ENCODE results near the gene SNX24. TPM values are rescaled to one million over a fixed set of nuclear protein-coding genes. Genes with fewer than 3 reads are reported as not detected.

The SNX24 gene
- polyA plus RNA-seq, 4 donors, result 21.6 to 27.6 (median 26.4) TPM

- no peak for DNase-seq (ENCODE audit: low read depth in 4 of 4, low spot score in 3 of 4)
These were observed 154.6 kb downstream of the SNX24 start for GRCh38 chr5:122999947-123000563.

- no peak for DNase-seq (ENCODE audit: low read depth in 4 of 4, low spot score in 3 of 4)
These were observed 155.3 kb downstream of the SNX24 start for GRCh38 chr5:123000731-123001130.

GRCh38 chr5:123001808-123002207 lies 156.4 kb downstream of the SNX24 start:
- no peak for DNase-seq (ENCODE audit: low read depth in 4 of 4, low spot score in 3 of 4)

GRCh38 chr5:123007182-123007581 lies 161.8 kb downstream of the SNX24 start:
- DNase-seq (ENCODE audit: low read depth in 4 of 4, low spot score in 3 of 4), result no peak

DNA sequence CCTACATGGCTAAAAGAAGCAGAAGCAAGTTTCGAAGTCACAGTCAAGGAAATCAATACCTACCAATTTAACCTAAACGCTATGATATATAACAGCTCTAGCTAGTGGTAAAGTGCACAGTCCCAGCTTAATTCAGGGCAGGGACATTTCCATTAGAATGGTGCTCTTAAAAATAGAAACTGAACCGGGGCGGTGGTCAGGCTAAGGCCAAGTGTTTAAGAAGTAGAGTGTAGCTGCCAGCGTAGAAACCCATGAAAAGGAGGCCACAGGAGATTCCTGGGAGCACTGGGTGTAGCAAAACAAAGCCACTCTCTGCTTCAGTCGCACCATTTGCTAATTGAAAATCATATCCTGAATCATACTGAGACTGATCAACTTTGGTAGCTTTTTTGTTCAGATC lies 162.3 kb downstream of the SNX24 start:
- no peak for DNase-seq (ENCODE audit: low read depth in 4 of 4, low spot score in 3 of 4)

DNA sequence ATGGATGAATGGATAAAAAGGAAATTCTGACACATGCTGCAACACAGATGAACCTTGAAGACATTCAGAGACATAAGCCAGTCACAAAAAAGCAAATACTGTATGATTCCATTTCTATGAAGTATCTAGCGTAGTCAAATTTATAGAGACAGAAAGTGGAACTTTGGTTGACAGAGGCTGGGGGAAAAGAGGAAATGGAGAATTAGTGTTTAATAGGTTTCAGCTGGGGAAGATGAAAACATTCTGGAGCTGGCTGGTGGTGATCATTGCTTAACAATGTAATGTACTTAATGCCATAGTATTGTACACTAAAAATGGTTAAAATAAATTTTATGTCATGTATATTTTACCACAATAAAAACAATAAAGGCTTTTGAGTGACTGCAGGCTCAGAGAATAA lies 166.9 kb downstream of the SNX24 start:
- DNase-seq (ENCODE audit: low read depth in 4 of 4, low spot score in 3 of 4), result no peak

- no peak for DNase-seq (ENCODE audit: low read depth in 4 of 4, low spot score in 3 of 4)
These were observed 169.3 kb downstream of the SNX24 start for GRCh38 chr5:123014689-123015088.

DNA sequence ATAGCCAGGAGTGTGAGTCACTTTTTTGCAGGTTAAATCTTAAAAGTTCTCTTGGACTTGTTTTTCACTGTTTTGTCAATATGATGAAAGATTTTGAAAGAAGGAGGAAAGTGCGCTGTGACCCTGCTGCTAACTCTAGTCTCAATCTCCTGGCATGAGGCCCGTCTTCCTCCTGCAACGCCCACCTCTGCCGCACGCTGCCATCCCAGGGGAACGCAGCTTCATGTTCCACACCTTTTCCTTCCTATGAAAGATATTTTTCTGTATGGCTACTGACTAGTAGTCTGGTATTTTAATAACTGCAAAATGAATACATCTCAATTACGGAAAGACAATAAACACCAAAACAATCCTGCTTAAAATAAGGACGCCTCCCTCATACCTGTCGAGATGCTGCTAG lies 182.8 kb downstream of the SNX24 start:
- no peak for DNase-seq (ENCODE audit: low read depth in 4 of 4, low spot score in 3 of 4)

GRCh38 chr5:123033157-123033671 lies 187.8 kb downstream of the SNX24 start:
- no peak for DNase-seq (ENCODE audit: low read depth in 4 of 4, low spot score in 3 of 4)

- DNase-seq (ENCODE audit: low read depth in 4 of 4, low spot score in 3 of 4), result peak in 2 of 4 donors; percentile 2 to 10
These were observed 190.0 kb downstream of the SNX24 start for GRCh38 chr5:123035360-123035917.

DNA sequence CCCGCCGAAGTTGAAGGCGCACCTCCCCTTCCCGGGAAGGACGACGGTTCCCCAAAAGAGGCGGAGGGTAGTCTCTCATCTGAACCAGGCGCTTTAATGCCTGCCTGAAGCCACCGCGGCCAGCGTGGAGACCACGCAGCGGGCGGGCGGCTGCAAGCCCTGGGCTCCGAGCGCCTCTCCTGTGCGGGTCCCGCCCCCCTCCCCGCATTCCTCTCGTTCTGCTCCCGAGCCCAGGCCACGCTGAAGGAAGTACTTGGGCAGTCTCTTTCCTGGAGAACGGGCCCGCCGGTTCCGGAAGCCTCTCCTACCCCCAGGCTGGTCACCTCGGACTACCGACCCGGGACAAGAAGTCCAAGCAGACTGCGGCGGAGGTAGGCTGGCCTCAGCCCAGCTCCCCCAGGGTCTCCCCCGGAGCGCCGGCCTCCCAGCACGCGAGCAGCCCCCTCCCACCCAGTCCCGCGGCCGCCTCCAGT lies 190.5 kb downstream of the SNX24 start:
- DNase-seq (ENCODE audit: low read depth in 4 of 4, low spot score in 3 of 4), result peak in 2 of 4 donors; percentile 7 to 41

DNA sequence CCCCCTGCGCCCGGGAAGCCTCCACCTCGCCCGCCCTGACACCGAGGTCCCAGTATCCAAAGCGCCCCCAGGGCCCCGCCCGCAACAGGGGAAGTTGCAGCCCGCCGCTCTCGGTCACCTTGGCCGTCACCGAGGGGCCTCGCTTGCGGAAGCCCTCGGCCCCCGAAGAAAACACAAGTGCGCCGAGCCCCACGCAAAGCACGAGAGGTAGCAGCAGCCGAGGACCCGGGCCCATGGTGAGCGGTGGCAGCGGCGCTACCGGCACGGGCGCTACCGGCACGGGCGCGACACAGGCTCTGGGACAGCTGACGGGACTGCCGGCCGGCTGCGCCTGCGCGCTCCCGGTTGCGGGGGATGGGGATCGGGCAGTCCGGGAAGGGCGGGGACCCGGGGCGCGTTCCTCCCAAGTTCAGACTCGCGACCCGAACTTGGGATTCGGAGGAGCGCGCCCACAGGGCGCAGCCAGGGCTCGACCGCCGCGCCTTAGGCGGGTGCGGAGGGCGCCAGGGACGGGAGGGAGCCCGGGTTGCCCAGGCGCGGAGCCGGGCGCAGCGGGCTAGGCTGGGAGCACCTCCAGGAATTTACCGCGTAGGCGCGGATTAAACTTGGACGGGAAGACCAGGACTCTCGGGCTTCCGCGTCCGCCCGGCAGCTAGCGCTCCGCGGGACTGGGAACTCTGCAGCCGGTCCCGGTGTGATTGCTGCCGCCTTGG lies 191.1 kb downstream of the SNX24 start, which contains the start of gene PPIC:
PPIC (minus strand) TSS at position 335 of the 713 bp plus-strand sequence; CDS start at position 235, 100 bp downstream.
- DNase-seq (ENCODE audit: low read depth in 4 of 4, low spot score in 3 of 4), result peak in 3 of 4 donors; percentile 57 to 73 (median 68)

DNA sequence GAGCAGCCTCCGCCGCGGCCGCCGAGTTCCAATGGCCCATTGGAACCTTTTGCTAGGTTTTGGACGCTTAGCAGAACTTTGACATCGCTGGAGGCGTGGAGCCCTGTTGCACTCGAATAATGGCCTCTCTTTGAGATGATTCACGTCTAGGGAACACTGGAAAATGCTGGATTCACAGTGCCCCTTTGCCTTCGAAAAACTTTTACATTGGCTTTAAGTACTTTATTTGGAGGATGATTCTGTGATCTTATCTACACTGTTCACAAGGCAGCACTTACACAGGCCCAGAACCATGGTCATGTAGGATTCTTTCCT lies 191.6 kb downstream of the SNX24 start:
- DNase-seq (ENCODE audit: low read depth in 4 of 4, low spot score in 3 of 4), result no peak

DNA sequence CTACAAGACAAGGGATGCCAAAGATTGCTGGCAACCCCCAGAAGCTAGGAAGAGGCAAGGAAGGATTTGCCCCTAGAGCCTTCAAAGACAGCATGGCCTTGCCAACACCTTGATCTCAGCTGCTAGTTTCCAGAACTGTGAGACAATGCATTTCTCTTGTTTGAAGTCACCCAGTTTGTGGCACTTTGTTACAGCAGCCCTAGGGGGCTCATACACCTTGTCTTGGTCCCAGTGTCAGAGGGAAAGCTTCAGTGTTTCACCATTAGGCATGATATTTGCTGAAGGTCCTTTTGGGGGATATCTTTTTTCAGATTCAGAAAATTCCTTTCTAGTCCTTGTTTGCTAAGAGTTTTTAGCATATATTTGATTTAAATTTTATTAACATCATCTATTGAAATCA lies 194.3 kb downstream of the SNX24 start:
- no peak for DNase-seq (ENCODE audit: low read depth in 4 of 4, low spot score in 3 of 4)

DNA sequence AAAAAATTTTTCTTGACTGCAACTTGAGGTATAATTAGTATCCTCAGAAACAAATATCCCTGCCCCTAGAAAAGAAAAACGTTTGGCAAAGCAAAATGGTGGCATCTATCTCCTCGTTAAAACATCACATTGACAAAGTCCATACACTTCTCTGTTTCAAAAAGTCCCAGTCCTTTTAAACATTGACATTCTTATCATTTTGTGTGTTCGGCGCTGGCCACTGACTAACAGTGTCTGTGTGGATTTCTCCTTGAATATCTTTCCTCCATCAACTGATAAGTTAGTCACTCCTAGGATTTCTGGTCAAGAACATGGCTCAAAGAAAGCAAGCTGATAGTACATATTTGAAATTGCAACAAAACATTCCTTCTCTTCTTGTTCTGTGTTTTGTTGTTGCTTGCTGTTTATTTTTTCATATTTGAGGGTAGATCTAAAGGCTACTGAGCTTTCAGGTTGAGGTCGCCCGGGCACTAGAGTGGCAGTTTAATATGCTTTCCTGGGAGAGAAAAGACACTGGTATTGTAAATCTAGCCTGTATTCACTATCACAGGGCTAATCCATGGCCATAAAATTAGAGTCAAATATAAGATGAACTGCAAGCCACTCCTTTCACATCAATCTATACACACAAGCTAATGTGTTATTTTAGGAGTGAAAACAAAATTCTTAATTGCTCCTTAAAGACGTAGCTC lies 199.7 kb downstream of the SNX24 start:
- no peak for DNase-seq (ENCODE audit: low read depth in 4 of 4, low spot score in 3 of 4)

GRCh38 chr5:123046222-123046621 lies 200.8 kb downstream of the SNX24 start:
- no peak for DNase-seq (ENCODE audit: low read depth in 4 of 4, low spot score in 3 of 4)

DNA sequence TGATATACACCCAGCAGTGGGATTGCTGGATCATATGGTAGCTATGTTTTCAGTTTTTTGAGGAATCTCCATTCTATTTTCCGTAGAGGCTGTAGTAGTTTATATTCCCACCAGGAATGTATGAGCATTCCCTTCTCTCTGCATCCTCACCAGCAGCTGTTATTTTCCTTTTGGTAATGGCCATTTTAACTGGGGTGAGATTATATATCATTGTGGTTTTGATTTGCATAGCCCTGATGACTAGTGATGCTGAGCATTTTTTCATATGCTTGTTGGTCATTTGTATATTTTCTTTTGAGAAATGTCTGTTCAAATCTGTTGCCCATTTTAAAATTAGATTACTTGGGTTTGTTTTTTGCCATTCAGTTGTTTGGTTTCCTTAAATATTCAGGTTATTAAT lies 202.3 kb downstream of the SNX24 start:
- no peak for DNase-seq (ENCODE audit: low read depth in 4 of 4, low spot score in 3 of 4)

DNA sequence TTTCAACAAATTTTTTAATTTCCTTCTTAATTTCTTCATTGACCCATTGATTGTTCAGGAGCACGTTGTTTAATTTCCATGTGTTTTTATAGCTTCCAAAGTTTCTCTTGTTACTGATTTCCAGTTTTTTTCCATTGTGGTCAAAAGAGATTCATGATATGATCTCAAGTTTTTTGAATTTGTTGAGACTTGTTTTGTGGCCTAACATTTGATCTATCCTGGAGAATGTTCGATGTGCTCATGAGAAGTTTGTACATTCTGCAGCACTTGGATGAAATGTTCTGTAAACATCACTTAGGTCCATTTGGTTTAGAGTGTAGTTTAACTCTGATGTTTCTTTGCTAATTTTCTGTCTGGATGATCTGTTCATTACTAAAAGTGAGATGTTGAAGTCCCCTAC lies 205.8 kb downstream of the SNX24 start:
- no peak for DNase-seq (ENCODE audit: low read depth in 4 of 4, low spot score in 3 of 4)

All from right renal pelvis (tissue), 4 donors.